HFF-Myc (cell line): ENCODE results near the gene SELL.
A peak's percentile ranks its signal among the peaks of the same experiment; 100 is the strongest.

Experiments
- DNase-seq: peaks from one replicate; pipeline ENCODE4 v3.0.0-alpha.2; 2011; ENCODE audit warnings: low read depth; ENCODE audit errors: extremely low read depth
- H3K4me3 ChIP-seq: replicated peaks from 2 replicates; pipeline ENCODE4 v1.5.1; 2011; ENCODE audit warnings: low read depth, mild to moderate bottlenecking, control low read depth, low read length
- CTCF ChIP-seq: IDR thresholded peaks from 2 replicates; pipeline ENCODE4 v1.5.1; 2012; ENCODE audit warnings: mild to moderate bottlenecking, low read depth, low read length, control low read depth; ENCODE audit errors: missing control alignments

The SELL gene

GRCh38 chr1:169741666-169742394 is 30.4 kb upstream of the SELL start:
- peak; percentile 70 for DNase-seq
- H3K4me3 ChIP-seq = no peak overlapping the region

GRCh38 chr1:169739980-169740379 is 28.6 kb upstream of the SELL start:
- no peak for TF ChIP-seq CTCF
- no peak for DNase-seq
- no peak overlapping the region for H3K4me3 ChIP-seq

More at GRCh38 chr1:169741666-169742394, 30.4 kb upstream of the SELL start:
- no peak for TF ChIP-seq CTCF

- DNase-seq = no peak
- no peak for TF ChIP-seq CTCF
- no peak within 1 kb of the TSS for H3K4me3 ChIP-seq
Observed at GRCh38 chr1:169733924-169734323, 22.5 kb upstream of the SELL start, which contains the start of gene SELE. Gene SELE (minus strand): TSS chr1:169734079. CDS start chr1:169733612, 467 bp downstream.

- no peak for TF ChIP-seq CTCF
- H3K4me3 ChIP-seq = no peak overlapping the region
- DNase-seq = no peak
Observed at GRCh38 chr1:169731446-169731845, 20.0 kb upstream of the SELL start.

GRCh38 chr1:169729991-169730390 is 18.6 kb upstream of the SELL start:
- no peak for TF ChIP-seq CTCF
- DNase-seq = no peak

GRCh38 chr1:169727307-169727706 is 15.9 kb upstream of the SELL start:
- no peak for TF ChIP-seq CTCF
- no peak for DNase-seq
- no peak overlapping the region for H3K4me3 ChIP-seq

More at GRCh38 chr1:169729991-169730390, 18.6 kb upstream of the SELL start:
- no peak overlapping the region for H3K4me3 ChIP-seq
